HG03439 (cell line): ENCODE results near the gene PNPLA2.

Source experiments
- ATAC-seq: cut with Tn5 transposase; IDR thresholded peaks from one replicate; pipeline ENCODE4 v1.9.1; 2021; ENCODE audit warnings: mild to moderate bottlenecking, moderate library complexity; ENCODE audit not compliant: unreplicated experiment

Gene PNPLA2

DNA sequence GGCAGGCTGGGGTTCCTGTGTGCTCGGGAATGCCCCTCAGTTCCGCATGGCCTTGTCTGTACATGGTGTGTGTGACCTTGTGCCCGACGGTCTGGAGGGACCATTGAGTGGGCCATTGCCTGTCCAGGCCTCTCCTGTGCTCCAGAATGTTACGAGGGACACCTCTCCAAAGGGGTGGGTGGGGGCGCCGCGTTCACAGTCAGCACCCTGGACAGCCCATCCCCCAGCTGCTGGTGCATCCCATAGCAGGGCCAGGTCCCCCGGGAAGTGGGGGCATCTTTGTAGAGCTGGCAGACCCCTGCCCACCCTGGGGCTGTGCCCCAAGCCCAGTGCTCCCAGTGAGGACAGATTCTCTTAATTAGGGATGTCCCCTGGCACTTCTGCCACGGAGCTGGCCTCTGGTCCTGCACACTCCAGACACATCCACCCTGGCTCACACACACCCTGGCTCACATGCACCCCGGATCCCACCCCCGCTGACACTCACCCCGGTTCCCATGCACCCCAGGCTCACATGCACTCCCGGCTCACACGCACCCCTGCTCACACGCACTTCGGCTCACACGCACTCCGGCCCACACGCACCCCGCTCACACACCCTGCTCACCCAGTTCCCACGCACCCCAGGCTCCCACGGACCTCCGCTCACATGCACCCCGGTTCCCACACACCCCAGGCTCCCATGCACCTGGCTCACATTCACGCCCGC lies 39.5 kb downstream of the PNPLA2 start:
- no peak for ATAC-seq

- no peak for ATAC-seq
Measured at GRCh38 chr11:858762-859339, 40.1 kb downstream of the PNPLA2 start.

DNA sequence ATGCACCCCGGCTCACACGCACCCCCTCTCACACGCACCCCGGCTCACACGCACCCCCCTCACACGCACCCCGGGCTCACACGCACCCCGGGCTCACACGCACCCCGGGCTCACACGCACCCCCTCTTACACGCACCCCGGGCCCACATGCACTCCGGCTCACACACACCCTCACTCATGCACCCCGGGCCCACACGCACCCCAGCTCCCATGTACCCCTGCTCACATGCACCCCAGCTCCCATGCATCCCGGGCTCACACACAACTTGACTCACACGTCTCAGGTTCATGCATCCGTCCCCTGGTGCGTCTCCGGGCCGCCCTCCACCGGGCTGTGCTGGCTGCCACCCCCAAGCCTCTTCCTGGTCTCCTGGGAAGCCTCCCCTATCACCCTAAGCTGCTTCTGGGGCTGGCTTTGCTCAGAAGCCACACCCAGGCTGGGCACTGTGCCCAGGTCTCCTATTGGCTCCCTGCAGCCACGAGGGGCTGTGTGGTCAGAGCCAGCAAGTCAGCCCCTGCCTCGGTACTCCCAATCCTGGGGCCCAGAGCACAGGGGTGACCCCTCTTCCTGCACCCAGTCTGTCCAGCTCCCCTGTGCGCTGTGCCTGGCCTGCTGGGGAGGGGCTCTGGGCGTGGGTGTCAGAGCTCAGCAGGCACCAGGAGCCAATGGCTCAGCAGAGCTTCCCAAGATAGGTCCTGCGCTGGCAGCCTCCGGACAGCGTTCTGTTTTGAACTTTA lies 40.8 kb downstream of the PNPLA2 start:
- ATAC-seq = no peak

GRCh38 chr11:860234-861104 lies 41.8 kb downstream of the PNPLA2 start:
- no peak for ATAC-seq

- no peak for ATAC-seq
Measured at GRCh38 chr11:861105-861479, 42.4 kb downstream of the PNPLA2 start.

DNA sequence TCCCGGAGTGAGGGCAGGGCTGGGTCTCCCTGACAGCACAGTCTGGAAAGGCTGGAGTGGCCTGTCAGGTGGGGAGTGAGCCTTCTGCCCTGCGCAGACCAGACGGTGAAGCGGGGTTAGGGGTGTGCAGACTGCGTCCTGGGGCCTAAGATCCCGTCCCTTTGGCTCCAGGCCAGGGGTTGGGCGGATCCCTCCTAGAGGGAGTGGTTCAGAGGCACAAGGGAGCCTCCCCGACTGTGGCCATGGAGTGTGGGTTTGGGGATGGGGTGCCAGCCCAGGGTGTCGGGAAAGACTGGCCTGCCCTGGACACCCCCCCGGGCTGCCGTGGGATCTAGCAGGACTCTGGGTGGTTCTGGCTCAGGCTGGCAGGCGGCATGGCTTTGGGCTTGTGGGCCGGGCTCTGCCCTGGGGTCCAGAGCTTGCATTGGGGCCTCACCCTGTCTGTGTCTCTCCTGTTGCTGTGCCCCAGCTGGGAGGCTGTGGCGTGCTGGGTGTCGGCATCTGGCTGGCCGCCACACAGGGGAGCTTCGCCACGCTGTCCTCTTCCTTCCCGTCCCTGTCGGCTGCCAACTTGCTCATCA lies 43.5 kb downstream of the PNPLA2 start:
- ATAC-seq = no peak

DNA sequence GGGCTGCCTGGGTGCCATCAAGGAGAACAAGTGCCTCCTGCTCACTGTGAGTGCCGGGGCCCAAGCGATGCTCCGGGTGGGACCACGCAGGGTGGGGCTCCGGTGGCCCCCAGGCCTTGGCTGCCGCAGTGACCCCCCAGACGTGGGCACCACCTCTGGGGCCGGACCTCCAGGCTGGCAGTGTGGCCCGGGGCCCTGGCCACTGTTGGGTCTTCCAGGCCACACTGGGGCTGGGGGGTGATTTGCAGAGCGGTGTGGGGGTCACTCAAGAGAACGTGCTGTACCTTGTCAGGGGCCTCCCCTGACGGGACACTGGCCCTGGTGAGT lies 43.9 kb downstream of the PNPLA2 start:
- ATAC-seq = no peak

GRCh38 chr11:863023-863909 lies 44.6 kb downstream of the PNPLA2 start:
- ATAC-seq = no peak

- no peak for ATAC-seq
Measured at GRCh38 chr11:863910-864827, 45.5 kb downstream of the PNPLA2 start.

DNA sequence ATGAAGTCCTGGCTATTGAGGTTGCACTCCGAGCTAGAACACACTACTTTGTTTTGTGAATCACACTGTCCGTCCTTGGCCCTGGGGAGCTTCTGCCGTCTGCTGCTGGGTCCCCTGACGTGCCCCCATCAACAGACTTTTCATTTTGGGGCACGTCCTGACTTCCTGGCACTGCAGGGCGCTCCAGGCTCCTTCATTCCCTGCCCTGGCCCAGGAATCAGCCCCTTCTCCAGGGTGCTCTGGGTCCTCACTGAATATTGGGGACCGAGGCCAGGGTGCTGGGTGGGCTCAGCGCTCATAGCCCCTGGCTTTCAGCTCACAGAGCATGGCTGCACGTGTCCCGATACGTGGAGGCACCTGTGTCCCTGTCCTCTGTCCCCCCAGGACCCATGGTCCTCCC lies 46.2 kb downstream of the PNPLA2 start:
- no peak for ATAC-seq

GRCh38 chr11:865462-866430 lies 47.0 kb downstream of the PNPLA2 start:
- ATAC-seq = no peak

- no peak for ATAC-seq
Measured at GRCh38 chr11:866481-866880, 47.8 kb downstream of the PNPLA2 start.

DNA sequence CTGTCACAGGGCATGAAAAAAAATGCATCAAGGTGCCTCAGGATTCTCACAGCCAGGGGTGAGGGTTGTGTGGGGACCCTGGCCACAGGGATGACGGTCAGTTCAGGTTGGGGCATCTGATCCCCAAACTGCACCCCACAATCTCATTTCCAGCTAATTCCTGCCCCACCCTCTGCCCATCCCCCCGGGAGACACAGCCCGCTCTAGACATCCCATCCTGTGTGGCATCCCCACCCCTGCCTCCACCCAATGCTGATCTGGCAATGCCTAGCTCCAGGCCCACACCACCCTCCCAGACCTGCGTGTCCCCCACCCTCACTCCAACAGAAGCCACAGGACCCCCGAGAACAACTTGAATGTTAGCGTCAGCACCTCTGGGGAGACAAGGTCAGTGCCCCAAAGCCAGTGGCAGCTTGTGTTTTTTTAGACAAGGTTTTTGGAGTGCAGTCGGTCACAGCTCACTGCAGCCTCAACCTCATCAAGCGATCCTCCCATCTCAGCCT lies 49.2 kb downstream of the PNPLA2 start:
- no peak for ATAC-seq

DNA sequence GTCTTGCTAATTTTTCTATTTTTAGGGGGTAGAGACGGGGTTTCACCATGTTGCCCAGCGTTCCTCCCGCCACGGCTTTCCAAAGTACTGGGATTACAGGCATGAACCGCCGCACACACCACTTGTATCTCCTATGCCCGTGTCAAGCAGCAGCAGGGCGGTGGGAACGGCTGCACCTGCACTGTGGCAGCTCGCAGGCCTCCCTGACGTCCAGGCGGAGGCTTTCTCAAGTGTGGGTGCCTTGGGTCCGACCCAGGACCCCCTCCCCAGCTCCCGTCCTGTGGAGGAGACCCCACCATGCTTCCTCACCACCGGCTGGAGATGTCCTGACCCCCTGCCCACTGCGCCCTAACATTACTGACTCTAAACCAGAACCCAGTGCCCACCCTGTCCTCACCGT lies 49.7 kb downstream of the PNPLA2 start:
- ATAC-seq = no peak

- no peak for ATAC-seq
Measured at GRCh38 chr11:868802-869201, 50.1 kb downstream of the PNPLA2 start.

DNA sequence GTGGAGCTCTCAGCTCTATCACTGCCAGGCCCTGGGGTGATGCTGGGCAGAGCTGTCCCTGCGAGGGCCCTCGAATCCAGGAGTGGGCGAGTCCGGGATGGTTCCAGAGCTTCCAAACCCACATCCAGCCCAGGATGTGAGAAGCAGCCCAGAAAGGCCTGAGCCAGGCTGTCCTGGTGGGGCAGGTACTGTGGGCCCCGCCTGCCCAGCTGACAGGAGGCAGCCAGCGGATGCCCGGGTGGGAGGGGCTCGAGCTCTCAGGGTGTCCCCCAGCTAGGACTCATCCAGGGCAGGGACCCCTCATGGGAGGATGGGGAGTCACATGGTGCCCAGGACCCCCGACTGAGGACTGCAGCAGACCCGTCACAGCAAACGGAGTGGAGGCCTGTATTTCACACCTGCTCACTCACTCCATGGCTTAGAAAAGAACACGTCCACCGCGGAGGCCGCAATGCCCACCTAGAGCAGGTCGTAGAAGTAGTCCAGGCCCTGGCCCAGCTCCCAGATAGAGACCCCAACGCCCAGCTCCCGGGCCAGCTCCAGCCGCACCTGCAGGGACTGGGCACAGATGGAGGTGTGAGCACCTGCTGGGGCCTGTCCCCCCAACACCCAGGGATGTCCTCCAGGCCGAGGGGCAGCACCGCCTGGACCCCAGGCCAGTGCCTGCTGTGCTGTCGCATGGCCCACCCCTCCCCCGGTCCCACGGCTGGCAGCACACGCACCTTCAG lies 50.8 kb downstream of the PNPLA2 start:
- ATAC-seq = no peak

- ATAC-seq = no peak
Measured at GRCh38 chr11:870127-870413, 51.4 kb downstream of the PNPLA2 start.
